ENCODE results near the gene RCE1.

Gene RCE1

DNA sequence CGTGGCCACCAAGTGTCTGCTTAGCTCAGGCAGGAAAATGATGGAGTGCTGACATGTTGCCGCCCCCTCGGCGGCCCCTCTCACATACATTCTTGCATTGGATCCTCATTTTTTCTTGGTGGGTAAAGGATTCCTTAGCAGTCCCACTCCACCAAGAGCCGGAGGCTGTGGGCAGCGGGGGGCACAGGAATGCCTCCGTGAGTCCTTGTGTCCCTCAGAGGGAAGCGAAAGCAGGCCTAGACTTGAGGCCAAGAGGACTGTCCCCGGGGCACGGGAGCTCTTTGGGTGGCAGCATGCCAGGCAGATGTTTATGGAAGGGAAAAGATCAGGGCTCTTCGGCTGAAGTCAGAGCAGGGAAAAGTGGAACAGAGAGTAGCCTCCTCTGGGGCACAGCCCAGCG, 35.2 kb downstream of the RCE1 start:
- H3K9ac ChIP-seq (ENCODE audit: low read length), result no peak overlapping the region
- H3K27ac ChIP-seq (ENCODE audit: low read length), result no peak overlapping the region
- H3K27me3 ChIP-seq (ENCODE audit: control insufficient read depth, insufficient read depth, low read length), result no peaks in the 10 kb centered on the region
- no peak overlapping the region for H3K4me3 ChIP-seq (ENCODE audit: low read length)
- H3K9me3 ChIP-seq (ENCODE audit: control insufficient read depth, low read depth, low read length), result no peaks in the 10 kb centered on the region
- H3K36me3 ChIP-seq (ENCODE audit: control insufficient read depth, low read depth, low read length), result no peaks in the 10 kb centered on the region
- peaks cover 9% of the 10 kb centered on the region for H3K4me1 ChIP-seq (ENCODE audit: control insufficient read depth, low read depth, low read length)

- Histone ChIP-seq H3K9ac (ENCODE audit: low read length) (no peak overlapping the region), H3K4me1 (ENCODE audit: control insufficient read depth, low read depth, low read length) (peaks cover 9% of the 10 kb centered on the region), H3K9me3 (ENCODE audit: control insufficient read depth, low read depth, low read length) (no peaks in the 10 kb centered on the region), H3K36me3 (ENCODE audit: control insufficient read depth, low read depth, low read length) (no peaks in the 10 kb centered on the region), H3K27me3 (ENCODE audit: control insufficient read depth, insufficient read depth, low read length) (no peaks in the 10 kb centered on the region), H3K27ac (ENCODE audit: low read length) (no peak overlapping the region), H3K4me3 (ENCODE audit: low read length) (no peak overlapping the region)
Observed at GRCh38 chr11:66879000-66879399, 35.8 kb downstream of the RCE1 start.

GRCh38 chr11:66879583-66879982, 36.3 kb downstream of the RCE1 start:
- Histone ChIP-seq H3K9ac (ENCODE audit: low read length) (no peak overlapping the region), H3K27me3 (ENCODE audit: control insufficient read depth, insufficient read depth, low read length) (no peaks in the 10 kb centered on the region), H3K4me1 (ENCODE audit: control insufficient read depth, low read depth, low read length) (peaks cover 9% of the 10 kb centered on the region), H3K4me3 (ENCODE audit: low read length) (no peak overlapping the region), H3K27ac (ENCODE audit: low read length) (no peak overlapping the region), H3K36me3 (ENCODE audit: control insufficient read depth, low read depth, low read length) (no peaks in the 10 kb centered on the region), H3K9me3 (ENCODE audit: control insufficient read depth, low read depth, low read length) (no peaks in the 10 kb centered on the region)

GRCh38 chr11:66879999-66880398, 36.8 kb downstream of the RCE1 start:
- no peak overlapping the region for H3K27ac ChIP-seq (ENCODE audit: low read length)
- H3K4me1 ChIP-seq (ENCODE audit: control insufficient read depth, low read depth, low read length), result peaks cover 9% of the 10 kb centered on the region
- H3K27me3 ChIP-seq (ENCODE audit: control insufficient read depth, insufficient read depth, low read length), result no peaks in the 10 kb centered on the region
- no peak overlapping the region for H3K4me3 ChIP-seq (ENCODE audit: low read length)
- no peaks in the 10 kb centered on the region for H3K36me3 ChIP-seq (ENCODE audit: control insufficient read depth, low read depth, low read length)
- H3K9ac ChIP-seq (ENCODE audit: low read length), result no peak overlapping the region
- H3K9me3 ChIP-seq (ENCODE audit: control insufficient read depth, low read depth, low read length), result no peaks in the 10 kb centered on the region

- Histone ChIP-seq H3K9me3 (ENCODE audit: control insufficient read depth, low read depth, low read length) (no peaks in the 10 kb centered on the region), H3K27me3 (ENCODE audit: control insufficient read depth, insufficient read depth, low read length) (no peaks in the 10 kb centered on the region), H3K4me1 (ENCODE audit: control insufficient read depth, low read depth, low read length) (peaks cover 9% of the 10 kb centered on the region), H3K4me3 (ENCODE audit: low read length) (no peak overlapping the region), H3K27ac (ENCODE audit: low read length) (no peak overlapping the region), H3K9ac (ENCODE audit: low read length) (no peak overlapping the region), H3K36me3 (ENCODE audit: control insufficient read depth, low read depth, low read length) (no peaks in the 10 kb centered on the region)
Observed at GRCh38 chr11:66880496-66881450, 37.5 kb downstream of the RCE1 start.

DNA sequence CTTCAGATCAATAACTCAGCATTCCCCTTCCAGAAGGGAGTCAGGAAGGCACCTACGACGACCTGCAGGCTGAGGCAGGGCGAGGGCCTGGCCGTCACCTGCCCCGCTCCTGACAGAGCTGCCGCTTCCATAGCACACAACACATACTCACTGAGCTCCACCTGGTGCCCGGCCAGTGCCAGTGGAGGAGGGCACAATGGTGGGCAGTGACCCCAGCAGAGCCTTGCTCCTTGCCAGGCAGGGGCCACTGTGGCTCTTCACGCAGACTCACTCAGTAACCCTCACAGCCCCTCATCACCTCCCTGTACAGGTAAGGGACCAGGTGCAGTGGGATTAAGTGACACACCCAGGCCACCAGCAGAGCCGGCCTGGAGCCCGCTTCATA, 38.2 kb downstream of the RCE1 start:
- H3K4me1 ChIP-seq (ENCODE audit: control insufficient read depth, low read depth, low read length), result peaks cover 9% of the 10 kb centered on the region

GRCh38 chr11:66881927-66882452, 38.7 kb downstream of the RCE1 start:
- Histone ChIP-seq H3K27me3 (ENCODE audit: control insufficient read depth, insufficient read depth, low read length) (no peaks in the 10 kb centered on the region), H3K9me3 (ENCODE audit: control insufficient read depth, low read depth, low read length) (no peaks in the 10 kb centered on the region), H3K4me3 (ENCODE audit: low read length) (no peak overlapping the region), H3K4me1 (ENCODE audit: control insufficient read depth, low read depth, low read length) (peaks cover 9% of the 10 kb centered on the region), H3K36me3 (ENCODE audit: control insufficient read depth, low read depth, low read length) (no peaks in the 10 kb centered on the region), H3K9ac (ENCODE audit: low read length) (no peak overlapping the region), H3K27ac (ENCODE audit: low read length) (no peak overlapping the region)

More for the DNA sequence above, 38.2 kb downstream of the RCE1 start:
- Histone ChIP-seq H3K36me3 (ENCODE audit: control insufficient read depth, low read depth, low read length) (no peaks in the 10 kb centered on the region), H3K27ac (ENCODE audit: low read length) (no peak overlapping the region), H3K27me3 (ENCODE audit: control insufficient read depth, insufficient read depth, low read length) (no peaks in the 10 kb centered on the region), H3K4me3 (ENCODE audit: low read length) (no peak overlapping the region), H3K9ac (ENCODE audit: low read length) (no peak overlapping the region), H3K9me3 (ENCODE audit: control insufficient read depth, low read depth, low read length) (no peaks in the 10 kb centered on the region)

GRCh38 chr11:66882561-66883015, 39.3 kb downstream of the RCE1 start:
- Histone ChIP-seq H3K36me3 (ENCODE audit: control insufficient read depth, low read depth, low read length) (no peaks in the 10 kb centered on the region), H3K9ac (ENCODE audit: low read length) (no peak overlapping the region), H3K4me1 (ENCODE audit: control insufficient read depth, low read depth, low read length) (peaks cover 9% of the 10 kb centered on the region), H3K27me3 (ENCODE audit: control insufficient read depth, insufficient read depth, low read length) (no peaks in the 10 kb centered on the region), H3K4me3 (ENCODE audit: low read length) (no peak overlapping the region), H3K27ac (ENCODE audit: low read length) (no peak overlapping the region), H3K9me3 (ENCODE audit: control insufficient read depth, low read depth, low read length) (no peaks in the 10 kb centered on the region)

DNA sequence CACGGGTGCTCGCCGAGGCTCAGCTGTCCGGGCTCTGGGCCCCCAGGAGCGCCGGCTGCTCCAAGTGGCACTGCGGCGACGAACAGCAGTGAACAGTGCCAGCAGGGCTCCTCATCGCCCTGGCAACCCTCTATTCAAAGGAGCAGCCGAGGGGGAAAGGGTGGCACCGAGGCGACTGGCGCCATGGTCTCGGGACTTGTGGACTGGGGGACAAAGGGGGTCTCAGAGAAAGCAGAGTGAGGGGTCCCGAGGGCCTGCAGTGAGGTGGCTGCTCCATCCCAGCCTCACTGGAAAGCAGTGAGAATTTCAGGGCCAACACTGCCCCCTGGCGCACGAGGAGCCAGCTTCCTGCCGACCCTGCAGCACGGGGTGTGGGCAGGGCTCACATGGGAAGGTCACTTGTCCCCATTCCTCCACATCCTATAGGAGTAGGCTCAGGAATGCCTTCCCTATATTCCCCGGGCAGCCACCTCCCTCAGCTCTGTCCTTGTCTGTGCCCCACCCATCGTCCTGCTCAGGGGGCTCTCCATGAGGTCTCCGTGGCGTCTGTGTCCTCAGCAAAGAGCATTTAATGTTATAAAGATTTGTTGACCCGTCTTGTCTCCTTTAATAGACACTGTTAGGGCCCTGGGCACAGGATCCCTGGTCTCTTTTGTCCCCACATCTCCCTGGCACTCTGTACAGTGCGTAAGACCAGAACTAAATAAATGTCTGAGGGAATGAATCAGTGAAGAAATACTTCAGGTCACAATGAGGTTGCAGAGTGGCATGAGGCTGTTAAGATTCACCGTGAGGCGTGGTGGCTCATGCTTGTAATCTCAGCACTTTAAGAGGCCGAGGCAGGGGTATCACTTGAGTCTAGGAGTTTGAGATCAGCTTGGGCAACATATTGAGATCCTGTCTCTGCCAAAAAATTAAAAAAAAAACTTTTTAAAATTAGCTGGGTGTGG, 40.0 kb downstream of the RCE1 start:
- Histone ChIP-seq H3K9ac (ENCODE audit: low read length) (no peak overlapping the region), H3K27me3 (ENCODE audit: control insufficient read depth, insufficient read depth, low read length) (no peaks in the 10 kb centered on the region), H3K4me1 (ENCODE audit: control insufficient read depth, low read depth, low read length) (peaks cover 9% of the 10 kb centered on the region), H3K36me3 (ENCODE audit: control insufficient read depth, low read depth, low read length) (no peaks in the 10 kb centered on the region), H3K27ac (ENCODE audit: low read length) (no peak overlapping the region), H3K4me3 (ENCODE audit: low read length) (no peak overlapping the region), H3K9me3 (ENCODE audit: control insufficient read depth, low read depth, low read length) (no peaks in the 10 kb centered on the region)

DNA sequence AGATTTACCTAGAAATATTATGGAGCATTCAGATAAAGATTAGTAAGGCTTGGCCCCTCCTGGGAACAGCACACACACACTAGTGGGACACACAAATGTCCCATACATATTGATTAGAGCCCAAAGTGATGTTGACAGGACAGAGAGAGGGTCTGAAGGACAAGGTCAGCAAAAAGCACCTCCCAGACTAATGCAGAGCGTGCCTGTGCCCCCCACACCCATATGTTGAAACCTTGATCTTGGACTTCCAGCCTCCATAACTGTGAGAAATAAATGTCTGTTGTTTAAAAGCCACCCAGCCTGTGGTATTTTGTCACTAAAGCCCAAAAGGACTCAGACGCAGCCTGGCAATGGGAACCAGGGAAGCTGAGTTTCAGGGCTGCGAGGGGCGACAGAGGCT, 41.2 kb downstream of the RCE1 start:
- no peak overlapping the region for H3K4me3 ChIP-seq (ENCODE audit: low read length)
- no peaks in the 10 kb centered on the region for H3K36me3 ChIP-seq (ENCODE audit: control insufficient read depth, low read depth, low read length)
- H3K27ac ChIP-seq (ENCODE audit: low read length), result no peak overlapping the region
- H3K9me3 ChIP-seq (ENCODE audit: control insufficient read depth, low read depth, low read length), result no peaks in the 10 kb centered on the region
- no peak overlapping the region for H3K9ac ChIP-seq (ENCODE audit: low read length)
- no peaks in the 10 kb centered on the region for H3K27me3 ChIP-seq (ENCODE audit: control insufficient read depth, insufficient read depth, low read length)
- H3K4me1 ChIP-seq (ENCODE audit: control insufficient read depth, low read depth, low read length), result peaks cover 9% of the 10 kb centered on the region

GRCh38 chr11:66885469-66885868, 42.2 kb downstream of the RCE1 start:
- Histone ChIP-seq H3K4me1 (ENCODE audit: control insufficient read depth, low read depth, low read length) (peaks cover 14% of the 10 kb centered on the region), H3K27ac (ENCODE audit: low read length) (no peak overlapping the region), H3K27me3 (ENCODE audit: control insufficient read depth, insufficient read depth, low read length) (no peaks in the 10 kb centered on the region)

More at GRCh38 chr11:66885469-66885868, 42.2 kb downstream of the RCE1 start:
- no peaks in the 10 kb centered on the region for H3K36me3 ChIP-seq (ENCODE audit: control insufficient read depth, low read depth, low read length)
- H3K9ac ChIP-seq (ENCODE audit: low read length), result no peak overlapping the region
- H3K4me3 ChIP-seq (ENCODE audit: low read length), result no peak overlapping the region
- no peaks in the 10 kb centered on the region for H3K9me3 ChIP-seq (ENCODE audit: control insufficient read depth, low read depth, low read length)

Data from iPS-18a (cell line).